Neutrophil (primary cell): Measurements from ENCODE around the gene MYOM3.

ENCODE experiments used
- H3K27ac ChIP-seq: fragments of 200-600 bp; sonication (generic); 2 replicates; pipeline ENCODE4 v1.5.1; 2016; ENCODE audit warnings: mild to moderate bottlenecking, moderate library complexity
- H3K27me3 ChIP-seq: fragments of 200-600 bp; sonication (generic); 2 replicates; pipeline ENCODE4 v1.6.0; 2016; ENCODE audit warnings: mild to moderate bottlenecking
- H3K36me3 ChIP-seq: fragments of 200-600 bp; sonication (generic); 2 replicates; pipeline ENCODE4 v1.5.1; 2017
- H3K4me1 ChIP-seq, 2 experiments: fragments of 200-600 bp in 1 of 2; sonication (generic) in 1 of 2; 1 replicate in 1 of 2; 2 replicates in 1 of 2; pipeline versions ENCODE4 v1.5.1 to v1.6.1; 2013 to 2016; ENCODE audit warnings: low read depth in 1 of 2, low read length in 1 of 2, mild to moderate bottlenecking in 1 of 2, moderate library complexity in 1 of 2; ENCODE audit not compliant: control insufficient read depth in 1 of 2, insufficient read depth in 1 of 2
- H3K4me3 ChIP-seq, 2 experiments: fragments of 200-600 bp in 1 of 2; sonication (generic) in 1 of 2; 1 replicate in 1 of 2; 2 replicates in 1 of 2; pipeline ENCODE4 v1.5.1; 2013 to 2016; ENCODE audit warnings: low read depth in 1 of 2, low read length in 1 of 2, mild to moderate bottlenecking in 1 of 2, moderate library complexity in 1 of 2
- H3K9me3 ChIP-seq: fragments of 200-600 bp; sonication (generic); 2 replicates; pipeline ENCODE4 v1.5.1; 2016
- CTCF ChIP-seq: fragments of 200-600 bp; sonication (generic); IDR thresholded peaks from 2 replicates; pipeline ENCODE4 v1.5.1; 2016; ENCODE audit warnings: antibody characterized with exemption

Gene MYOM3

DNA sequence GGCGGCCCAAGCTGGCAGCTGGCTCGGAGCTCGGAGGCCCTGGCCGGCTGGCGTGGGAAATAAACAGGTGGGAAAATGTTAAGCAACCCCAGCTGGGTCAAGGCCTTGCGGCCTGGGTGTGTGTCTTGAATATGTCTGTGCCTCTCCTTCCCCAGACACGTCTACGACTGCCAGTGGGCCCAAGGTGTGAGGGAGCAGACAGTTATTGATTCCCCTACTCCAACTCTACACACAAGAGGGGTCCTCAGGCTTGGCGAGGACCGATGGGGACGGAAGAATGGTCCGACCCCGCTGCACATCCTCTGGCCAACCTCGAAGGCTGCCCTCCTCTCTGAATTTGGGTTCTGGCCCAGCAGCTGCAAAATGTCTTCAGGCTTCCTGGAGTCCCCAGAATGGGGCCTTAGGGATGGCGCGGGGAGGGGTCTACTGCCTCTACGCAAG lies 28.8 kb upstream of the MYOM3 start:
- no peak overlapping the region for H3K4me3 ChIP-seq

DNA sequence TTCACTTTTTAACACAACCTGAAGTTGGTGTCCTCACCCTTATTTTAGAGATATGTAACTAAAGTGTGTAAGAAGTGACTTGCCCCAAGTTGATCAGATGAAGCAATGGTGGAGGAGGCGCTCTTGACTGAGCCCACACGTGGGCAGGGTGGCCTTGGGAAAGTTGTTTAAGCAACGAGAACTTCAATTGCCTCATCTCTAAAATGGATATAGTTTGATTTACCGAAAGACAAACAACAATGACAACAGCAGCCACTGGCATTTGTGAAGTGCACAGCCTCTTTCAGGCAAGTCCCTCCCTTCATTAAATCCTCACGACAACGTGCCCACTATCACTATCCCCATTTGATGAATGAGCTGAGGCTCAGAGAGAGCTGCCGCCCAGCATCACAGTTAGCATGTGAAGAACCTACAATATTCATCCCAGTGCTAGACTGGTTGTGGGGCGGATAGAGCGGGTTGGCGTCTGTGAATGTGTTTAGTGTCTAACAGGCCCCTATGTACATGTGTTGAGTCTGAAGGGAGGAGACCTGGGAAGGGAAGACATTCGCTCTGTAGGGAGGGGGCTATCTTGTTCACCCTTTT lies 28.0 kb upstream of the MYOM3 start:
- no peaks in the 10 kb centered on the region for H3K9me3 ChIP-seq
- TF ChIP-seq CTCF, result no peak
- H3K27ac ChIP-seq, result no peak overlapping the region
- H3K4me1 ChIP-seq, result no peaks in the 10 kb centered on the region
- no peak overlapping the region for H3K4me3 ChIP-seq
- peaks cover 8% of the 10 kb centered on the region for H3K27me3 ChIP-seq
- H3K36me3 ChIP-seq, result no peaks in the 10 kb centered on the region

More for the DNA sequence above, 28.8 kb upstream of the MYOM3 start:
- no peaks in the 10 kb centered on the region for H3K4me1 ChIP-seq
- H3K36me3 ChIP-seq, result no peaks in the 10 kb centered on the region
- no peak overlapping the region for H3K27ac ChIP-seq
- peaks cover 10% of the 10 kb centered on the region for H3K27me3 ChIP-seq
- no peak for TF ChIP-seq CTCF
- no peaks in the 10 kb centered on the region for H3K9me3 ChIP-seq

DNA sequence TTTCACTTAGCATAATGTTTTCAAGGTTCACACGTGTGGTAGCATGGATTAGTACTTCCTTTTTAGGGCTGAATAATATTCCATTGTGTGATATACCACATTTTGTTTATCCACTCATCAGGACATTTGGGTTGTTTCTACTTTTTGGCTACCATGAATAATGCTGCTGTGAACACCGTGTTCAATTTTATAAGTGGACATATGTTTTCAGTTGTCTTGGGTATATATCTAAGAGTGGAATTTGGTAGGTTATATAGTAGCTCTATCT lies 27.2 kb upstream of the MYOM3 start:
- H3K4me3 ChIP-seq, result no peak overlapping the region
- no peak overlapping the region for H3K27ac ChIP-seq
- no peaks in the 10 kb centered on the region for H3K9me3 ChIP-seq
- no peaks in the 10 kb centered on the region for H3K36me3 ChIP-seq
- H3K27me3 ChIP-seq, result peaks cover 3% of the 10 kb centered on the region
- no peak for TF ChIP-seq CTCF
- no peaks in the 10 kb centered on the region for H3K4me1 ChIP-seq

- H3K27me3 ChIP-seq, result peaks cover 3% of the 10 kb centered on the region
- no peak overlapping the region for H3K4me3 ChIP-seq
- H3K36me3 ChIP-seq, result no peaks in the 10 kb centered on the region
- H3K27ac ChIP-seq, result no peak overlapping the region
- no peaks in the 10 kb centered on the region for H3K9me3 ChIP-seq
- H3K4me1 ChIP-seq, result no peaks in the 10 kb centered on the region
- no peak for TF ChIP-seq CTCF
These were observed 26.7 kb upstream of the MYOM3 start for GRCh38 chr1:24138476-24139221.

DNA sequence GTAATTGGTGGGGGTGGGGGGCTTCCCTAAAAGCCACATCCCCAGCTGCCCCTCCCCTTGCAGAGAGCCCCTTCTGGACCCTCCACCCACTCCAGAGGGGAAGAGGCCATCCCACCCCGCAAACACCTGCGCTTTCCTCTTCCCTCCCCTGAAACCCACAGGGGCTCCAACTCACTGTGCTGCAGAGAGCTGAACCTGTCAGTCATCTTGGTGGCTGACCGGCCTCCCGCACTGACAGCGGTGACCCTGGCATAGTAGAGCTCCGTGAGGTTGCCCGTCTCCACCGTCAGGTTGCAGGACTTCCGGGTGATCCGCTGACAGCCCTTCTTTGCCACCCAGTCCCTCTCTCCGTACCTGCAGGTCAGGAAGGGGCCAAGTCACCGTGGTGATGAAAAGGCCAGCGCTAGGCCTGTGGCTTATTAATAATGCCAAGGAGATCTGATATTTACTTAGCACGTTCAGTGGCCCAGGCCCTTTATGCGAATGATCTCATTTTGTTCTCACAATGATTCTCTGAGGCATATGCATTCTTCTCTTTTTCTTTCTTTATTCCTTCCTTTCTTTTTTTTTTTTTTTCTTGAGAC lies 25.1 kb upstream of the MYOM3 start:
- H3K36me3 ChIP-seq, result no peaks in the 10 kb centered on the region
- no peak for TF ChIP-seq CTCF
- H3K27me3 ChIP-seq, result no peaks in the 10 kb centered on the region
- no peaks in the 10 kb centered on the region for H3K9me3 ChIP-seq
- no peak overlapping the region for H3K4me3 ChIP-seq
- H3K27ac ChIP-seq, result no peak overlapping the region
- H3K4me1 ChIP-seq, result no peaks in the 10 kb centered on the region
